Testis (tissue), 3 donors: ENCODE results near the gene CDH2. TPM values are rescaled to one million over a fixed set of nuclear protein-coding genes. Genes with fewer than 3 reads are reported as not detected.

Experiments
- DNase-seq: peaks from one replicate; pipeline ENCODE4 v3.0.0-alpha.2; 2019
- H3K27ac ChIP-seq, 2 donors: fragments of 200-600 bp; sonication (generic); one replicate each; pipeline ENCODE4 v1.5.1; 2019
- H3K27me3 ChIP-seq: fragments of 200-600 bp; sonication (generic); one replicate; pipeline ENCODE4 v1.5.1; 2019
- H3K36me3 ChIP-seq: fragments of 200-600 bp; sonication (generic); one replicate; pipeline ENCODE4 v1.5.1; 2017; ENCODE audit warnings: low read depth; ENCODE audit errors: missing control alignments
- H3K4me1 ChIP-seq: fragments of 200-600 bp; sonication (generic); one replicate; pipeline ENCODE4 v1.5.1; 2019
- H3K4me3 ChIP-seq, 2 donors: fragments of 200-600 bp; sonication (generic); one replicate each; pipeline ENCODE4 v1.5.1; 2017 to 2019
- H3K9me3 ChIP-seq: fragments of 200-600 bp; sonication (generic); one replicate; pipeline ENCODE4 v1.5.1; 2017
- CTCF ChIP-seq, 3 experiments: fragments of 450-650 bp in 2 of 3; fragments of 200-600 bp in 1 of 3; sonication (generic) in 1 of 3; IDR thresholded peaks; one replicate each; pipeline ENCODE4 v1.5.1; 2016 to 2019; ENCODE audit warnings: antibody characterized with exemption in 3 of 3, mild to moderate bottlenecking in 2 of 3, moderate library complexity in 1 of 3
- POLR2A ChIP-seq: fragments of 450-650 bp; IDR thresholded peaks from one replicate; pipeline ENCODE4 v1.6.1; 2017; ENCODE audit warnings: antibody characterized with exemption, mild to moderate bottlenecking, moderate library complexity
- WGBS, 2 donors: methylation state at CpG; one replicate each; pipeline ENCODE4 v1.1.5; 2018; 5-methylcytosine and 5-hydroxymethylcytosine counted together
- intact Hi-C: fragments of 100-400 bp; cut with DNase I; formaldehyde crosslinking; loops from one replicate; pipeline ENCODE4 v1.15.1; 2023; ENCODE audit warnings: low total_unique reads
- polyA plus RNA-seq: library from polyadenylated mRNA; stranded (reverse); fragments of 350-450 nt; fragmentation: Illumina TruSeq; extraction: RNeasy Lipid Tissue Mini Kit (QIAGEN cat#74804); gene quantifications from one replicate; pipeline ENCODE4 v1.2.3, GENCODE V29; 2014; ENCODE audit warnings: low read depth, low replicate concordance; ENCODE audit not compliant: insufficient read depth
- total RNA-seq, 2 donors: library from RNA; depleted of rRNA; stranded (reverse); fragments of >200 nt; gene quantifications; one replicate each; pipeline ENCODE4 v1.2.3, GENCODE V29; 2016

CDH2 gene
- total and polyA plus RNA-seq, 3 donors from 2014 or later: 98.6 to 165 (median 128) TPM

DNA sequence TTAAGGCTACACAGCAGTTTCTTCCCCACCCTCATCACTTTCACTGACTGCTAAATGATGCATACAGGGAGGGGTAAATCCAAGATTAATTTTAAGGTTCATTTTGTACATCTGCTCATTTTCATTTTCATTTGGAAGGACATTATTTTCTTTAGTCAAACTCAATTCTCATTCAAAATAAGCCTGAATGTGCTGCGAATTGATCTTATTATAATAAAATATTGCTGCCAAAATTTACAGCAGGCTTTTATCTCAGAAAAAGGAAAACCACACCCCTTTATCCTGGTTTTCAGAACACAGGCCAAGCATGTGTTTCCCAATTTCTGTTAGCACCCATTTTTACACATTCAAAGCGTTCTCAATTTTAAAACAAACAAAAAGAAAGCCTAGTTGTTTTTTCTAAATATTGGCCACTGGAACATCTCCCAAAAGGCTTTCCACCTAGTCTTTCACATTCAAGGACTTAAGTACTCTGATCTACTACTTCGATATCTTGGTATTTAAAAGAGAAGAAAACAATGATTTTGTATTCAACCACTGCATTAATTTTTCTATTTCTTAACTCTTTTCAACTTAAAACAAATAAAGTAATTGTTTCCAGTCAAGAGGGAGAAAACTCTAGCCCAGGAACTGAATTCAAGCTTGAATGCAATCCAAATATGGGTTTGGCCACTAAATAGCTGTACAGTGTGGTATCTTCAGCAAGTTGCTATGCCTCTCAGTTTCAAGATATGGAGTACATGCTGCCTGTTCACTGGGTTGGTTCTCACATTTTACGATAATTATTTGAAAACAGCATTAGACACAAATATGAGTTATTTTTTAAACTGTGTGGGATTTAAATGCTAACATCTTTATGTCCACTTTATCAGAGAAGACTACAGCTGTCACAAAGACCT, 52.5 kb downstream of the CDH2 start:
- 33 to 38% methylated on average over 4 of the region's 4 CpGs for WGBS, 2 donors
- intact Hi-C loops: no loop called here

DNA sequence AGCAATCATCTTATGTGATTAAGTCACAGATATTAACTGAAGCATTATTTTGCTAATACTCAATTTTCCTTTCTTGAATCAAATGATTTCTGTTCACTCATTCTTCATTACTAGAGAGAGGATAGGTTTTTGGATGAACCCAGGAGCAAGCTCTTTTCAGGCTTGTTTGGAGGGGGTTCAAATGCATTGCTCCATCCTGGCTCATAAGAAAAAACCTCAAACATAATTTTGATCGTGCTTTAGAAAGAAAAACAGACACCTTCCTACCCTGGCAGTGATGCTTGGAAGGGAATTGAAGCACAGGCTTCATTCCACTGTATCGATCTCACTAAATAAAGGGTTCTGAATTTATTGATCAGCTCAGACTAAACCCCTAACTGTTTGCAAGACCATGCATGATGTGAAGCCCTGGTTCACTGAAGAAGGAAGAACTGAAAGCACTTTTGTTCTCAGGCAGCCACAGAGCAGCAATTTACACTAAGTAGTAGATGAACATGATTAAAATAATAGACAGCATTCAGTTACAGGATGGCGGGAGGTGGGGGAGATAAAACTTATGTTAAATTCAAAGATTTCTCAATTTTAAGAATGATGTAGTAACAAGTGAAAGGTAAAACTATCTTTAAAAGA, 53.4 kb downstream of the CDH2 start:
- no peak for DNase-seq
- TF ChIP-seq CTCF (IDR thresholded peaks at IDR 0.05): no peak
- no peak for TF ChIP-seq POLR2A
- Histone ChIP-seq H3K9me3 (no peaks in the 10 kb centered on the region), H3K36me3 (no peaks in the 10 kb centered on the region), H3K4me1 (peaks cover 30% of the 10 kb centered on the region), H3K27me3 (no peaks in the 10 kb centered on the region), H3K27ac (peak overlapping the region; percentile 10 to 31), H3K4me3 (no peak overlapping the region)
- 58% methylated on average over 3 of the region's 3 CpGs for WGBS, 2 donors
- intact Hi-C loops: no loop called here

More for the DNA sequence above, 52.5 kb downstream of the CDH2 start:
- Histone ChIP-seq H3K27me3 (no peaks in the 10 kb centered on the region), H3K27ac (peak overlapping the region; percentile 10 to 31), H3K4me3 (no peak overlapping the region), H3K36me3 (no peaks in the 10 kb centered on the region), H3K4me1 (peaks cover 36% of the 10 kb centered on the region), H3K9me3 (no peaks in the 10 kb centered on the region)
- DNase-seq: no peak
- TF ChIP-seq CTCF (IDR thresholded peaks at IDR 0.05) (no peak), POLR2A (no peak)

GRCh38 chr18:28120828-28121515, 56.0 kb downstream of the CDH2 start:
- H3K27me3 ChIP-seq: no peaks in the 10 kb centered on the region
- TF ChIP-seq POLR2A (no peak), CTCF (IDR thresholded peaks at IDR 0.05) (no peak)
- H3K27ac ChIP-seq: no peak overlapping the region
- intact Hi-C loops: no loop called here
- no peaks in the 10 kb centered on the region for H3K36me3 ChIP-seq
- H3K9me3 ChIP-seq: no peaks in the 10 kb centered on the region
- WGBS, 2 donors: 88 to 90% methylated on average over 2 of the region's 2 CpGs
- H3K4me3 ChIP-seq: no peak overlapping the region
- no peak for DNase-seq
- peaks cover 18% of the 10 kb centered on the region for H3K4me1 ChIP-seq

DNA sequence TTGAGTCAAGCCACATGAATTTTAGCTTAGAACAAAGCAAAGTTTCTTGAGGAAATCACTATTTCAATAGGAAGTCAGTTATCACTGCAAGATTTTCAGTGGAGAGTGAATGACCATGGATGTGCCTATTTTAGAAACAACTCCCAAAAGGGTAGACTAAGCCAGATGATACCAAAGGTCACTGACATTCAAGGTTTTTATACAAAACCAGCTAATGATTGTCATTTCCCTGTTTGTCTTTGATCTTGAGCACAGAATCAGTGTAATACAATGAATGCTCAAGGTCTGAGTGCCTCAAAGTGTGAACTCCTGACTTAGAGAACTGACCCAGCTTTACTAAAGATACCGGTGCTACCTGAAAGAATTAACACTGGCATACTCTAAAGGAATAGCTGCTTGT, 60.5 kb downstream of the CDH2 start:
- no peak for DNase-seq
- Histone ChIP-seq H3K4me1 (peaks cover 12% of the 10 kb centered on the region), H3K27me3 (no peaks in the 10 kb centered on the region), H3K4me3 (no peak overlapping the region), H3K9me3 (no peaks in the 10 kb centered on the region), H3K36me3 (no peaks in the 10 kb centered on the region), H3K27ac (no peak overlapping the region)
- 50 to 71% methylated on average over 1 of the region's 1 CpG for WGBS, 2 donors
- TF ChIP-seq POLR2A (no peak), CTCF (IDR thresholded peaks at IDR 0.05) (no peak)
- intact Hi-C loops: no loop called here
